Osteocyte (in vitro differentiated cells): Measurements from ENCODE around the gene RBMS1. TPM values are rescaled to one million over a fixed set of nuclear protein-coding genes. Genes with fewer than 3 reads are reported as not detected.
A peak's percentile ranks its signal among the peaks of the same experiment; 100 is the strongest.

Experiments used
- DNase-seq: peaks from one replicate; pipeline ENCODE4 v3.0.0; 2021; ENCODE audit warnings: mixed read lengths; ENCODE audit not compliant: unreplicated experiment; ENCODE audit errors: extremely low spot score
- H3K27ac Mint-ChIP-seq: one replicate; pipeline ENCODE4 v1.8.0; 2021; ENCODE audit warnings: mild to moderate bottlenecking, mixed read lengths; ENCODE audit not compliant: unreplicated experiment
- H3K27me3 Mint-ChIP-seq: one replicate; pipeline ENCODE4 v1.8.0; 2021; ENCODE audit warnings: mixed read lengths; ENCODE audit not compliant: unreplicated experiment
- H3K36me3 Mint-ChIP-seq: one replicate; pipeline ENCODE4 v1.8.0; 2021; ENCODE audit warnings: mixed read lengths; ENCODE audit not compliant: unreplicated experiment
- H3K4me1 Mint-ChIP-seq: one replicate; pipeline ENCODE4 v1.8.0; 2021; ENCODE audit warnings: mixed read lengths; ENCODE audit not compliant: unreplicated experiment
- H3K4me3 Mint-ChIP-seq: one replicate; pipeline ENCODE4 v1.8.0; 2021; ENCODE audit warnings: mild to moderate bottlenecking, moderate library complexity, mixed read lengths; ENCODE audit not compliant: unreplicated experiment
- H3K9me3 Mint-ChIP-seq: one replicate; pipeline ENCODE4 v1.8.0; 2021; ENCODE audit warnings: mixed read lengths; ENCODE audit not compliant: unreplicated experiment
- total RNA-seq: library from RNA; stranded (reverse); gene quantifications from 2 replicates; pipeline ENCODE4 v1.2.1, GENCODE V29; 2021
- TF ChIP-seq, protein P1 (sequence below): fragments of 200-600 bp; sonication (generic); IDR thresholded peaks from 2 replicates; pipeline ENCODE4 v1.5.0; 2021; ENCODE audit warnings: antibody characterized with exemption, mild to moderate bottlenecking, moderate library complexity

The RBMS1 gene
- total RNA-seq, 1 donor from 2014 or later, result 169 TPM

DNA sequence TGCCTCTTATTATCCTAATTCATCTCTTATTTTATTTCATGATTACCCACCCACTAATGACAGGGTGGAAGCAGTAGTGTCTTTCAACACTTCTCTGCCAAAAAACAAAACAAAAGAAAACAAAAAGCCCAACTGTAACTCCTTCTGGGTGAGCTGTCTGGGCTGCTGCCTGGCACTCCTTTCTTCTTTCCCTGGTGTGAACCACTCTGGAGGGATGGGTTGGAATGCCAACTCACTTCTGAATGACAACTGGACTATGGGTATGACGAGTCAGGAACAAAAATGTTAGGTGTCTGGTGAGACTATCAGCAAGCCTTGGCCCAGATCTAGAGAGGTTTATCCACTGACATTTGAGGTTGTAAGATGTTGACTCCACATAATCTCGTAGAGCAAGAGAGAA is 205.3 kb downstream of the RBMS1 start:
- TF ChIP-seq, protein P1, sequence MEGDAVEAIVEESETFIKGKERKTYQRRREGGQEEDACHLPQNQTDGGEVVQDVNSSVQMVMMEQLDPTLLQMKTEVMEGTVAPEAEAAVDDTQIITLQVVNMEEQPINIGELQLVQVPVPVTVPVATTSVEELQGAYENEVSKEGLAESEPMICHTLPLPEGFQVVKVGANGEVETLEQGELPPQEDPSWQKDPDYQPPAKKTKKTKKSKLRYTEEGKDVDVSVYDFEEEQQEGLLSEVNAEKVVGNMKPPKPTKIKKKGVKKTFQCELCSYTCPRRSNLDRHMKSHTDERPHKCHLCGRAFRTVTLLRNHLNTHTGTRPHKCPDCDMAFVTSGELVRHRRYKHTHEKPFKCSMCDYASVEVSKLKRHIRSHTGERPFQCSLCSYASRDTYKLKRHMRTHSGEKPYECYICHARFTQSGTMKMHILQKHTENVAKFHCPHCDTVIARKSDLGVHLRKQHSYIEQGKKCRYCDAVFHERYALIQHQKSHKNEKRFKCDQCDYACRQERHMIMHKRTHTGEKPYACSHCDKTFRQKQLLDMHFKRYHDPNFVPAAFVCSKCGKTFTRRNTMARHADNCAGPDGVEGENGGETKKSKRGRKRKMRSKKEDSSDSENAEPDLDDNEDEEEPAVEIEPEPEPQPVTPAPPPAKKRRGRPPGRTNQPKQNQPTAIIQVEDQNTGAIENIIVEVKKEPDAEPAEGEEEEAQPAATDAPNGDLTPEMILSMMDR, result no peak
- Mint-ChIP-seq H3K4me1 (peaks cover 58% of the 10 kb centered on the region), H3K36me3 (peaks cover 74% of the 10 kb centered on the region), H3K27me3 (no peaks in the 10 kb centered on the region), H3K9me3 (no peaks in the 10 kb centered on the region), H3K4me3 (no peak overlapping the region), H3K27ac (peak overlapping the region; percentile 90)
- DNase-seq, result no peak

DNA sequence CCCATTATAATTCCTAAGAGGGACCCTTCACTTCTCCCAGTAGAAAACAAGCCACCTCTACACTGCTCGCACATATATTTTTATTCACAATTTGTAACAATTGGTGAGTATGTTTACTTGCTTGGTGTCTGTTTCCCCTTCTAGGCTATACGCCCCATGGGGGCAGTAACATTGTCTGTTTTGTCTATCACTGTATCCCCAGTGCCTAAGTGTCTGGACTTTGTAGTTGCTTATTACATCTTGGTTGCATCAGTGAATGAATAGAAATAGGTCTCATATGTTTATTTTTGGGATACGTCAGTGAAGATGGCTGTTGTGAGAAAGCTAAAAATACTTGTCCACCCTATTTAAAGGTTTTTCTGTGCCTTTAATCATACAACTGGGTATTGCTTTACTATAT is 206.1 kb downstream of the RBMS1 start:
- DNase-seq, result no peak
- Mint-ChIP-seq H3K9me3 (no peaks in the 10 kb centered on the region), H3K36me3 (peaks cover 69% of the 10 kb centered on the region), H3K4me3 (no peak overlapping the region), H3K27me3 (no peaks in the 10 kb centered on the region), H3K4me1 (peaks cover 54% of the 10 kb centered on the region), H3K27ac (peak overlapping the region; percentile 81)
- TF ChIP-seq, protein P1, result no peak

DNA sequence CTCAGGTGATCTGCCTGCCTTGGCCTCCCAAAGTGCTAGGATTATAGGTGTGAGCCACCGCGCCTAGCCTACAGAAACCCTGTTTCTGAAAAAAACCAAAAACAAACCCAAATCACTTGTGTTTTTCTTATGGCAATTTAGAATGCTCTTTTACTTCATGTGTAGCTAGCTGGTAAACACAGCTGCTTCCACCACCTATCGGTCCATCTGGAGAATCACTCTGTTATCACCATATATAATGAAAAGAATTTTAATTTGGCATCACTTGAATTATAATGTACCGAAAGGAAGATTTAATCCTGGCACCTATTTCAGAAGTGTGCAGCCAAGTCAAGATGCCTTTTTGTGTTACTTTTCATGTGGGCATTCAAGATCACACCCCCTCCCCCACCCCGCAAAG is 207.1 kb downstream of the RBMS1 start:
- Mint-ChIP-seq H3K27me3 (no peaks in the 10 kb centered on the region), H3K4me3 (no peak overlapping the region), H3K27ac (peak overlapping the region; percentile 81), H3K4me1 (peaks cover 46% of the 10 kb centered on the region), H3K9me3 (no peaks in the 10 kb centered on the region), H3K36me3 (peaks cover 65% of the 10 kb centered on the region)
- TF ChIP-seq, protein P1, result no peak
- DNase-seq, result no peak

DNA sequence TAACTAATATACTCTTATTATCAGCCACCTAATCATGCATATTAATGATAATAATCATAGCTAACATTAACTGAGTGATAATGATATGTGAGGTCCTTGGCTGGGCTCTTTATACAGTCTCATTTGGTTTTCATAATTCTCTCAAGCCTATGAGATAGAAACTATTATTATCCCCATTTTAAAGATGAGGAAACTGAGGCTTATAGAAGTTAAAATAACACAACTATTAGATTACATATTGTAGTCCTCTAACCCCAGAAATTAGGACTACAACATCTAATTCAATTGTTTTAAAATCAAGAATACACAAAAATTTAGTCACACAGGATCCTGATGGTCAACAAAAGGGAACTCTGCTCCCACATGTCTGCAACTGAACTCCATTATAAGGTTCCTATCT is 209.9 kb downstream of the RBMS1 start:
- H3K4me1 Mint-ChIP-seq, result peaks cover 32% of the 10 kb centered on the region
- H3K4me3 Mint-ChIP-seq, result no peak overlapping the region
- no peak for DNase-seq
- peaks cover 65% of the 10 kb centered on the region for H3K36me3 Mint-ChIP-seq
- no peaks in the 10 kb centered on the region for H3K9me3 Mint-ChIP-seq
- H3K27ac Mint-ChIP-seq, result no peak overlapping the region
- H3K27me3 Mint-ChIP-seq, result no peaks in the 10 kb centered on the region
- TF ChIP-seq, protein P1, result no peak

DNA sequence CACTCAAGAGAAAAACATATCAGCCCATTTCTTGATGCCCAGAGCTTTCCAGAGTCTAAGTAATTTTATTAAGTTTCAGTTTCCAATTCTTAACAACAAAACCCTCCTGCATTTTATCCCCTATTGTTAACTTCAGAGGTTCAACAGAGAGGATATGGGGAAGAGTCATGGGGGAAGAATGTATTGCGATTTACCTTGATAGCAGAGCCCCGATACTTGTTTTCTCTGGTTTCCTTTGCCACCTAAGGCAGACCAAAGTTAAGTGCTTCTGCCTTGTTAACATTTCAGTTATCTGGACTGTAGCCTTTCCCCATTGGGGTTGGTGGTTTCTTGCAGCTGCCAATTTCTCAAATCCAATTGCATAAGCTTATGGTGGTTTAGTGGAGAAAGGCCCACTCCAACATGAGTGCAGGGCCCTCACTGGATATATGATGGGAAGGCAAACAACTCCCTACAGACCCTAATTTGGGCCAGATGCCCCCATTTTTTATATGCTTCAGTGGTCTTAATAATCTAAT is 211.5 kb downstream of the RBMS1 start:
- no peak for DNase-seq
- Mint-ChIP-seq H3K4me3 (no peak overlapping the region), H3K9me3 (no peaks in the 10 kb centered on the region), H3K4me1 (peaks cover 24% of the 10 kb centered on the region), H3K36me3 (peaks cover 70% of the 10 kb centered on the region), H3K27me3 (no peaks in the 10 kb centered on the region), H3K27ac (peak overlapping the region; percentile 0)
- TF ChIP-seq, protein P1, result no peak
